GM18508 (cell line): Measurements from ENCODE around the gene TEX38.
"Not testable (repeated sequence)": the region's sequence is repeated elsewhere in the genome, so short reads cannot be mapped to it uniquely, and the experiment has no call there.

Source experiments
- ATAC-seq: cut with Tn5 transposase; IDR thresholded peaks from one replicate; pipeline ENCODE4 v1.9.1; 2021; ENCODE audit warnings: moderate number of reproducible peaks; ENCODE audit not compliant: insufficient read depth, unreplicated experiment

Gene TEX38

DNA sequence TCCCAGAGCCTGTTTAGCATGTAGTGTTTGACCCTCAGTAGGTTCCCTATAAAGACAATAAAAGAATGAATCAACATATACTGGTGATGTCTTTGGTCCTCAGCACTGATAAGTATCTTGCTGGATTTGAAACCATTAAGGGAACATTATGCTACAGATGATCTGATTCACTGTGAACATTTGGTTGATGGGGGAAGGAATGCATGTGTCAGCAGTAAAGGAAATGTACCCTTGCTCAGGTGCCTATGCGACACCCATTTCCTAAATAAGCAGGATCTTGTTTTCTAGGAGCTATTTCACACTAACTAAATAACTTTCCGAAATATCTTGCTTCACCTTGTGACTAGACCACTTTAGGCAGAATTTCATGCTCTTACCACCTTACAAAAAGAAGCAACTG lies 13.0 kb downstream of the TEX38 start:
- ATAC-seq = no peak

DNA sequence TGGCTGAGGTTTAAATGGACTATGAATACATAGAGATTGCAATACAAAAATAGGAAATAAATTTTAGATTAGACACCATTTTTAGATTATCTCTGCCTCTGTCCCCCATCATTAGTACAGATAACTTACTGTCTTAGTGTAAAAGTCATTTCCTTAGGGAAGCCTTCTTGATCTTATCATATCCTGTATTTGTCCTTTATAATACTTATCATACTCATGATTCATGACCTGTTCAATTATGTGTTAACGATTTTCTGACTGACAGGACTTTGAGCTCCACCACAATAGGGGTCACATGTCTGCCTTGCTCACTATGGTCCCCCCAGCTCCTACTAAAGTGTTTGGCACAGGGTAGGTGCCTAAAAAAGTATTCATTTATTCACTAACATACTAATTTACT lies 14.6 kb downstream of the TEX38 start:
- ATAC-seq = no peak

DNA sequence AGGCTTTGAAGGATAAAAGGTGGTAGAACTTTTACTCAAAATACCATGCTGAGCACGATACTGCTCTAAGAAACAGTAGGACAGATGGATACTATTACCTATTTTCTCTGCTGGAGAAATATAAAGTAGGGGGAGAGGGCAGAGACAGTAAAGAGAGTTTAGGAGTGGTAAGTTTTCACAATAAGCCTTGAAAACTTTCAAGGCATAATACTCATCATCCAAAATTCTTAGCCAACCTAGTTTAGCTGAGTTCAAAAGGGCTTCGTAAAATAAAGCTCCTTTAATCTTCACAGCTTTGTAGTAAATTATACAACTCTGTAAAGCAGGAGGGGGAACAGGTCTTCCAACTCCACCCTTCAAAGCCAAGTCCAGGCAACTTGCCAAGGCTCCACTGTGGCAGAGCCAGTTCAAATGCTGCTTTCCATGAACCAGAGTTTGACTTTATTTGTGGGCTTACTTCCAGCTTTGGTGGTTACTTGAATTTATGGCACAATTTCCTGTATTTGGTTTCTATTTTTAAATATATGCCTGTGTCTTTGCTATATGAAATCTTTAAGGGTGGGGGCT lies 15.5 kb downstream of the TEX38 start:
- no peak for ATAC-seq

DNA sequence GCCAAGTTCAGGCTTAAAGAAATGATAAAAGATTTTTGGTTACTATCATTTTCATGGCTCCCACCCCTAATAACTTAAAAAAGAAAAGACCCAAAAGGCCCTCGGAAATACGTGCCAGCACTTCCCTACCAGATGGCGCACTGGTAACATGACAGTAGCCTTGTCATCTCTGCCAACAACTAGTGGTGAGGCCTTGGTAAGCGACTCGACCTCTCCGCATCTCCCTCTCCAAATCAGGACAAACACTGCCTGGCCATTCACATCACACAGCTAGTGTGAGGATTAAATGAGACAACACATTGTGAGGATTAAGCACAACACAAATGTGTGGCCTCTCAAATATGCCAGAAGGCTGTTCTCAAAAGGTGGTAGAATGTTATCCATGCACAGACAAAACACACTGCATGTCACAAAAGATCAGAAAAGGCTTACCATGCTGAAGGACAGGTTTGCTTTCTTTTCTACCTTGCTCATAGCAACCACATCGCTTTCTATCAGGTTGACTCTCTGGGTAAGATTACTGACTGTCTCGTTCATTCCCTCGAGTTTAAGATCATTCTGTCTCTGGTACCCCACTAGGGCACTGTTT lies 16.4 kb downstream of the TEX38 start:
- ATAC-seq = no peak

DNA sequence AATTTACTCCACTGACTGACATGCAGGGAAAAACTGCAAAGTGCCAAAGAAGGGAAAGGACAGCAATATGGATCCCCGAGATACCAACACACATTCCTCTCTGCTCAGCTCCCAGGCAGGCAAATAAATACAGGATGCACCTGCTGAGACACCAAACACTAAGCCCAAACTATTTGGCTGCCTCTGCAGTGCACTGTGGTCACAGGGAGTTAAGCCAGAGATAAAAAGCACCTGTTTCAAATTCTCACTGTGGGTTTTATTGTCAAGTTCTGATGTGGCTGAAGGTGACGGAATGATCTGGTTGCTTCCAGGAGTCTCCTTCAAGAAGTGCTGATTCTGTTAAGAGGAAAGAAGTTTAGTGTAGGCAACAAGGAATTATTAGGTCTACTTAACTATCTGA lies 17.7 kb downstream of the TEX38 start:
- no peak for ATAC-seq

DNA sequence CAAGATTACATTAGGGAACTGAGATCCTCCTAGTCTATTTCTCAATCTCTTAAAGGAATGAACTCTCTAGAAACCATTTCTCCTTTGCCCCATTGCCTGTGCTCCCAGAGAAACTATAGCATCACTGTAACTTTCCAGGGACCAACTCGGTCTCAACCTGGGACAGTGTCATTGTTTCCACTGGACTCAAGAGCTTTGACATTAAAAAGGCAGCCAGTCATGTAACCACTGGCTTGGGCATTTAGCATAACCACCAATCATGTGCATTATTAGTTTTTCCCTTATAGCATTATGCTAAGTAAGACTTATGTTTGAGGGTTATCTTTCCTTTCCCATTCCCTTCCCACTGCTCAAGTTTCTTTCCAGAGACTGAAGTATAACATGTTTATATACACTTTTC lies 18.2 kb downstream of the TEX38 start:
- no peak for ATAC-seq

DNA sequence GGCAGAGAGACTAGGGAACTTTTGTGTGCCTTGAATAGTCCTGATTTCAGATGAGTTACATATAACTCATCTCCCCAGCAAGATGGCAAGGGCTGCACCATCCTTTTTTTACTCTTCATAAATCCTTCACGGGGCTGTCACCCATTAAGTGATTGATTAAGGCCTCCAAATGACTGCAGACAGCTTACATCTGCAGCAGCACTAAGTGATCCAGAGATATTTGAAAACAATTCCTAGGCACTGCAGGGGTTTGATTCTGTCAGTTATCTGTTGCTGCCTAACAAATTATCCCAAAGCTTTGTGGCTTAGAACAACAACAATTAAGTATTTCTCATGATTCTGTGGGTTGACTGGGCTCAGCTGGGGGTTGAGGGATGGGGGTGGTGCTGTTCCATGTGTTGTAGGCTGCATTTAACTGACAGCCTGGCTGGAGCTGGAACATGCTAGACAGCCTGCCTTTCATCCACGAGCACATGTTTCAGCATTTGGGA lies 19.3 kb downstream of the TEX38 start:
- ATAC-seq = no peak

DNA sequence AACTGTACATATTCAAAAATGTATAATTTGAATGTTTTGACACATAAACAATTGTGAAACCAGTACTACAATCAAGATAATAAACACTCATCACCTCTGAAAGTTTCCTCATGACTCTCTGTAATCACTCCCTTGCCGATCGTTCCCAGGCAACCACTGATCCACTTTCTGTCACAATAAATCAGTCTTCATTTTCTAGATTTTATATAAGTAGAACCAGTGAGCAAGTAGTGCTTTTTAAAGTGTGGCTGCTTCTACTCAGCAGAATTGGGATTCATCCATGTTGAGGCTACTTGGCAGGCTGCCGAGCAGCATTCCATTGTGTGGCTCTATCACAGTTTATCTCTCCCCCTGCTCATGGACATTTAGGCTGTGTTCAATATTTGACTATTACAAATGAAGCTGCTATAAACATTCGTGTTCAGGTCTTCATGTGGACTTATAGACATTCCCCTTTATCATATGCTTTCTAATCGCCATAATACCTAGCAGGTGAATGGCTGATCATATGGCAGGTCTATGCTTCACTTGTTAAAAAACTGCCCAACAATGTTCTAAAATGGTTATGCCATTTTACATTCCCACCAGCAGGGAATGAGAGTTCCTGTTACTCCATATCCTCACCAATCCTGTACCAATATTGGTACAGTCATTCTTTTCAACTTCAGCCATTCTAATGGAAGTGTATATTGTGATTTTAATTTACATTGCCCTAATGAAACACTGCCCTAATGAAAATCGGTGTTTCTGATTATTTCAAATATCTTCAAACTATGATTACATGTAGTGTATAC lies 20.5 kb downstream of the TEX38 start:
- no peak for ATAC-seq

DNA sequence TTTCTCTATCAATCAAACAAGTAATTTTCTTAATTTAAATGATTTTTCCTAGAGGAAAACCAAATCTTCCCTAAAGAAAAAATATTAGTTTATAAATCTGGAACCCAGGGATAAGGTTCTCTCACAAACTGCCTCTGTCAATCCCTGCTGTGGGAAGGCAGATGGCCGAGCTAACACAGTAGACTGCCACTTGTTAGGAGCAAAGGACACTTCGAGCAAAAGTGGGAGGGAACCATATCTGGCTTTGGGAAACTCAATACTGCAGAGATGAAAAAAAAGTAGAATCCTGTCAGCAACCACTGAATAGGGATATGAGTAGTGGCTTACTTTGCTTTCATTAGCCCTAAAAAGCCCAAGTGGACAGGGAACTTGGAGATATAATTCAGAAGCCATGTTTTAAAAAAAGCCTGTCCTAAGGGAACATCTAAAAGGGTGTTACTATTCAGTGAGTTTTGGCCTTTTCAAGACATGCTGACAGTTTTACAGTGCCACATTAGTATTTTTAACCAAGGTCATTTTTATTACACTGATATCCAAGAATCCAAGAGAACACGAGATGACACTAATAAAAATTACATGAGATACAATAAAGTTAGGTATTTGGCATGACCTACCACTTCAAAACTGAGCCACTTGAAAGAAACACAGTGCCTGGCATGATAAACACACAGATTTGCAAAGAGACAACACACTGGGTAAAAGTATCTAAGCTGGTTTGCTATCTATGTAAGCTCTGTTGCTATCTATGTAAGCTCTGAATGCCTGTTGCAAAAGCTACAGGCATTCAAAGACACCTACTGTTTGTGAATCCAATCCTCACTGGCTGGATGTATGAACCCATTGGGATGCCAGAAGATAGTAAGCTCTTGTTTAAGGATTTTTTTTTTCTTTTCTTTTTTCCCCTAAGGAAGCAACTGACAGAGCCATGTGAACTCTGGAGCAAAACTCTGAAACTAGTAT lies 21.4 kb downstream of the TEX38 start:
- no peak for ATAC-seq

DNA sequence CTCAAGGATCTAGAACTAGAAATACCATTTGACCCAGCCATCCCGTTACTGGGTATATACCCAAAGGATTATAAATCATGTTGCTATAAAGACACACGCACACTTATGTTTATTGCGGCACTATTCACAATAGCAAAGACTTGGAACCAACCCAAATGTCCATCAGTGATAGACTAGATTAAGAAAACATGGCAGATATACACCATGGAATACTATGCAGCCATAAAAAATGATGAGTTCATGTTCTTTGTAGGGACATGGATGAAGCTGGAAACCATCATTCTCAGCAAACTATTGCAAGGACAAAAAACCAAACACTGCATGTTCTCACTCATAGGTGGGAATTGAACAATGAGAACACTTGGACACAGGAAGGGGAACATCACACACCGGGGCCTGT lies 23.0 kb downstream of the TEX38 start:
- not testable (repeated sequence) for ATAC-seq

DNA sequence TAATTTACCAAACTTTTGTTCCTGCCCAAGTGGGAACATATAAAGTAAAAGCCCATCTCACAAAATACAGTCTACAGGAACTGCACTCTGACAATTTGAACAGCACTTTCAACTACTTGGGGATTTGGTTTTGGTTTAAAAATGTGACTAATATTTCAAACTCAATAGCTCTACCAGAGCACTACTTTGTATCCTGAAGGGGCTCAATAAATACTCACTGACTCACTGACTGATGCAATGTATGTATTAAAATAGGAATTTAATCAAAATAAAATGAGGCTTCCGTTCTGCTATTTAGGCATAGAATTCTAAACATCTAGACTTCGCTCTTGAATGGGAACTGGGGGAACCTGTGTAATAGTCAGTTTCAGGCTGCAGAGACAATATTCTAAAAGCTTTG lies 25.4 kb downstream of the TEX38 start:
- ATAC-seq = no peak

DNA sequence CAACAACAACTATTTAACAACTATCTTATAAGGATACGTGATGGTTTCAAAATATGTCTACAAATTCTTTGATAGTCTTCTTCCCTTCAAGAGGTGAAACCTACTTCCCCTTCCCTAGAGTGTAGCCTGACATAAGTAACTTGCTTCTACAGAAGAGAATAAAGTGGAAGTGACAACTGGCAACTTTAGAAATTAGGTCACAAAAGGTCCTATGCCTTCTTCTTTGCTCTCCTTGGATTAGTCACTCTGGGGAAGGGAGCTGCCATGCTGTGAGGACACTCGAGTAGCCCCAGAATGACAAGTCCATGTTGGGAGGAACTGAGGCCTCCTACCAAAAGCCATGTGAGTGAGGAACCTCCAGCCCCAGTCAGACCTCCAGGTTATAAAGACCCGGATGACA lies 28.0 kb downstream of the TEX38 start:
- no peak for ATAC-seq

DNA sequence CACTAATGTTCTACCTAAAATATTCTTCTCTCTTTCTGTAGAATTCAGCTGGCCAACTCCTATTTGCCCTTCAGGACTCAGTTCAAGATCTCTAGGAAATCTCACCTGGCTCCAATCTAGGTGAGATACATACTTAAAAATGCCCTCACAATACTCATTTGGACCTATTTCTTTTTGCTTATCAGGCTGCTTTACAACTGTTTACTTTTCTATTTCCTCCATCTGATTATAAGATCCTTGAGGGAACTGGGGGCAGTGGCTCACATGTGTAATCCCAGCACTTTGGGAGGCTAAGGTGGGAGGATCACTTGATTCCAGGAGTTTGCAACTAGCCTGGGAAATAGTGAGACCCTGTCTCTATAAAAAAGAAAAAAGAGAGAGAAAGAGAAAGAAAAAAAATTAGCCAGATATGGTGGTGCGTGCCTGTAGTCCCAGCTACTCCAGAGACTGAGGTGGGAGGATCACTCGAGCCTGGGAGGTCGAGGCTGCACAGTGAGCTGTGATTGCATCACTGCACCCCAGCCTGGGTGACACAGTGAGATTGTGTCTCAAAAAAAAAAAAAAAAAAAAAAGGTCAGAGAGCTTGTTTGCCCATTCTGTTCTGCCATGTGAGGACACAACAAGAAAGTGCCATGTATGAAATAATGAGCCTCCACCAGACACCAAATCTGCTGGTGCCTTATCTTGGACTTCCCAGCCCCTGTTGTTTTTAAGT lies 32.4 kb downstream of the TEX38 start:
- no peak for ATAC-seq

DNA sequence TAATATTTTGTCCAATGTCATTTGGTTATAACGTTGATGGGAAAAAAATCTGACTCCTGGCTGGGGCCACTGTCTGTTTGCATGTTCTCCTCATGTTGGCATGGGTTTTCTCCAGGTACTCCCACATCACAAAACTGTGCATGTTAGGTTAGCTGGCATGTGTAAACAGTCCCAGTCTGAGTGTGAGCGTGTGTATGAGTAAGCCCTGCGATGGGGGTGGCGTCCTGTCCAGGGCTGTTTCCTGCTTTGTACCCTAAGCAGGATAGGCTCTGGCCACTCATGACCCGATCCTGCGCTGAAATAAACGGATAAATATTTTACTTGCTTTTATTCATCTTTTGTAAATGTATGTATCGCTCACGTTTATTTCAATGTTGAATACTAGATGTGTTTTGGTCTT lies 33.8 kb downstream of the TEX38 start:
- ATAC-seq = no peak

DNA sequence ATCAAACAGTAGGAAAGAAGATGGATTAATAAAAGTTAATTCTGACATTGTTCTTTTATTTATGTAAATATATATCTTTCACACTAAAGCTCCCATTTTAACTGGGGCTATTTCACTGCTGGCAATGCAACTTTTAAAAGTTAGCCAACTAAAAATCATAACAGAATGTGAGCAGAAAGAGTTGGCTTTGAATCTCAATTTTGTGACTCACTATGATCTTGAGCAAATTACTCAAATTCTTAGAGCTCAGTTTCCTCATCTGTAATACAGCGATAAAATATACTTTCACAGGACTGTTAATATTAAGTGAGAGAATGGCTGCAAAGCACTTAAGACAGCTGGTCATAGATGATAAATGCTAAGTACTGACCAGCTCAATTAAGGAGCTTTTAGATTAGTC lies 36.5 kb downstream of the TEX38 start:
- ATAC-seq = no peak

DNA sequence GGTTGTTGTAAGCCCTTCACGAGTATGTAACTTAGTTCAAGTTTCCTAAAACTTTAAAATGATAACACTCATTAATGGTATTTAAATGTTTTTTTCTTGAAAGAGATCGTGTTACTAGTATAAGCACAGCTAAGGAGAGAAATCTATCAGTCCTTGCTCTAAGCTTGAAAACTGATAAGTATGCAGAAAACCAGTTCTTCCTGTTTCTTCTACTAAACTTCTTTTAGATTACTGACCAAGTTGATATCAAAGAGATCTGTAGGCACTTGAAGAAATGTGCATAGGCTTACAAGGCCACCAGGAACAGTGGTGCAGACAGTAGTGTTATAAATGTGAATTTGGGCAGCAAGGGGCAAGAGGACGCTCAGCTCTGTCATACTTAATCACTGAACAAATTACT lies 43.3 kb downstream of the TEX38 start:
- ATAC-seq = no peak

DNA sequence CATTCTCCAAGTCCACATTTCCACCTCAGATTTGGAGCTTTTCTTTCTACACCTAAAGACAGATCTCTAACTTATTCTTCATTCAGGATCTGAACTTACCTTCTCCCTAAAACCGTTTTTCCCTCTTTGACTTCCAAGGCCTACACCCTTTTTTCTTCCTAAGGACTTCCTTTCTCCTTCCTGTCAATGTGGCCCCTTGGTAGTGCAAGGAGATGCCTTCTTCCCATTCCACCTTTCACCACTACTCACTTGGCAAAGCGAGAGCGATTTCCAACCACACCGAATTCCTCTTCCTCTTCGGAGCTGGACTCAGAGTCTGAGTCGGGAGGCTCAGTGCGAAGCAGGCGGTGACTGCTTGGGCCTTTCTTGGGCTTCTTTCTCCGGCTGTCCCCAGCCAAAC lies 46.0 kb downstream of the TEX38 start:
- no peak for ATAC-seq

DNA sequence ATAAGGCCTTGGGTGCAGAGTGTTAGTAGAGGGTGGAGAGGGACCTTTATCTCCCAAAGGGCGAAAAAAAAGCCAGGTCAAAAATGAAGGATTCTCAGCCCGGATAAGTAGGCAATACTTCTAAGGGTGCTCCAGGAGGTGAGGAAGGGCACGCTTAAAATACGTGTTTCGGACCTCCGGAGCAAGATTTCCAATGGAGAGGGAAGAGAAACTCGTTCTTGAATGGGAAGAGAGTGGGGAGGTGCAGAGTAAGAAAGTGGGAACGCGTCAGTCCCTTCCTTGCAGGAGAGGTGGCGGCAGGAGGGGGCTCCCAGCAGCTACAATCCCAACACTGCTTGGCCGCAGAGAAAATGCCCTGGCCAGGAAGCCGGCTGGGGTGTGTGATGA lies 46.7 kb downstream of the TEX38 start:
- no peak for ATAC-seq

DNA sequence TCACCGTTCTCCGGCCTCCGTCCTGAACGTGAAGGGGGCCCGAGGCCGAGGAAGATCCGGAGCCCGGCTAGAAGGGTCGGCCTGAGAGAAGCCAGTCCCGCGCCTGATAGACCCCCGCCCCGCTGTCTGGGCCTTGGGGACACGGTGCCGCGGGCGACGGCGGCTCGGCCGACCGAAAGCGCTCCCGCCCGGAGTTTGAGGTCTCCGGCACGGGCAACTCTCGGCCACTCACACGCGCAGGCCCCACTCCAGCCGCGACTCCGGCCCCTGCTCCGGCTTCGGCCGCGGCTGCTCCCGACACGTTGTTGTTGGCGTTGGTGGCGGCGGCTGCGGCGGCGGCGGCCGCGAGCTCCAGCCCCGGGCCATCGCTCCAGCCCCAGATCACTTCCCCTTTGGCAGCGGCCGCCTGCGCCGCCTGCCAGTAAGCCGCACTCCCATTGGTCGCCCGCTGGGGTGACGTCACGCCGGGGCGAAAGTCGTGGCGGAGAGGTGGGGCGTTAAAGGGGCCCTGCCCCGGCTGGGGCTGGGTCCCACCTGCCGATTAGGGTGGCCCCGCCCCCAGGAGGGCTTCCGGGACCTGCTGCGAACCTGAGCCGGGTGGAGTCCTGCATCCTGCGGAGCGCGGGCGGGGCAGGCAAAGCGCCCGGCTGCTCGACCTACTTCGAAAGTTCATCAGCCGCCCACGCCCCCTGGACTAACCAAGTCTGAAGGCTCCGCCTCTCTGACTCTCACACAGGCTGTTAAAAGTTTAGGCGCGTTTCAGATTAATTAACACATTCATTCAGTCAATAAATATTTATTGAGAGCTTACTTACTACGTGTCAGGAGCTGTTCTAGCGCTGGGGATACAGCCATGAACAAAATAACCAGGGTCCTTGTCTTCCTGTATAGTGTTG lies 47.3 kb downstream of the TEX38 start, which contains the start of gene EFCAB14:
TSS of gene EFCAB14 (minus strand) at position 388 of the 896 bp plus-strand sequence. CDS start 1,027 bp downstream, outside the sequence.
- peak; percentile 91 for ATAC-seq
